ENCODE data around the gene PCDHGB6. TPM values are rescaled to one million over a fixed set of nuclear protein-coding genes. Genes with fewer than 3 reads are reported as not detected.
"Not testable (repeated sequence)": the region's sequence is repeated elsewhere in the genome, so short reads cannot be mapped to it uniquely, and the experiment has no call there.

Gene PCDHGB6
- total and polyA plus RNA-seq, 8 donors = 0.29 to 6.2 (median 2.3) TPM; not detected in 2

DNA sequence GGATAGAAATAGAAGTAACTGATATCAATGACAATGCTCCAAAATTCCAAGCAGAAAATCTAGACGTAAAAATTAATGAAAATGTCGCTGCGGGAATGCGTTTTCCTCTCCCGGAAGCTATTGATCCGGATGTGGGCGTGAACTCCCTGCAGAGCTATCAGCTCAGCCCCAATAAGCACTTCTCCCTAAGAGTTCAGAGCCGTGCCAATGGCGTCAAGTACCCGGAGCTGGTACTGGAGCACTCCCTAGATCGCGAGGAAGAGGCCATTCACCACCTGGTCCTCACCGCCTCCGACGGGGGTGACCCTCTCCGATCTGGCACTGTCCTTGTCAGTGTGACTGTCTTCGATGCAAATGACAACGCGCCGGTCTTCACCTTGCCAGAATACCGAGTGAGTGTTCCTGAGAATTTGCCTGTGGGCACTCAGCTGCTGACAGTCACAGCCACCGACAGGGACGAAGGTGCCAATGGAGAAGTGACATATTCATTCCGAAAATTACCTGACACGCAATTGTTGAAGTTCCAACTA, 5.8 kb downstream of the PCDHGB6 start:
- Histone ChIP-seq H3K27ac (no peak overlapping the region), H3K4me3 (peak overlapping the region; percentile 27 to 48 (median 39)), H3K36me3 (peaks cover 0 to 14% (median 8%) of the 10 kb centered on the region in 4 donors), H3K4me1 (peaks cover 0 to 25% (median 7%) of the 10 kb centered on the region in 4 donors), H3K9me3 (peaks cover 47 to 99% (median 89%) of the 10 kb centered on the region in 4 donors), H3K27me3 (peaks cover 0 to 81% (median 28%) of the 10 kb centered on the region in 3 donors)
- TF ChIP-seq POLR2AphosphoS5 (IDR thresholded peaks at IDR 0.05) (no peak), EP300 (IDR thresholded peaks at IDR 0.05) (no peak)
- intact Hi-C loops (cut with DNase I; ENCODE audit: low total_unique reads) = loop anchor here (10.0 kb wide), 1 partner anchor 111 kb away; no protein-coding TSS in a partner anchor
- DNase-seq = no peak
- WGBS, 5 donors = 8 to 19% (median 14%) methylated on average over 24 to 25 of the region's 25 CpGs

DNA sequence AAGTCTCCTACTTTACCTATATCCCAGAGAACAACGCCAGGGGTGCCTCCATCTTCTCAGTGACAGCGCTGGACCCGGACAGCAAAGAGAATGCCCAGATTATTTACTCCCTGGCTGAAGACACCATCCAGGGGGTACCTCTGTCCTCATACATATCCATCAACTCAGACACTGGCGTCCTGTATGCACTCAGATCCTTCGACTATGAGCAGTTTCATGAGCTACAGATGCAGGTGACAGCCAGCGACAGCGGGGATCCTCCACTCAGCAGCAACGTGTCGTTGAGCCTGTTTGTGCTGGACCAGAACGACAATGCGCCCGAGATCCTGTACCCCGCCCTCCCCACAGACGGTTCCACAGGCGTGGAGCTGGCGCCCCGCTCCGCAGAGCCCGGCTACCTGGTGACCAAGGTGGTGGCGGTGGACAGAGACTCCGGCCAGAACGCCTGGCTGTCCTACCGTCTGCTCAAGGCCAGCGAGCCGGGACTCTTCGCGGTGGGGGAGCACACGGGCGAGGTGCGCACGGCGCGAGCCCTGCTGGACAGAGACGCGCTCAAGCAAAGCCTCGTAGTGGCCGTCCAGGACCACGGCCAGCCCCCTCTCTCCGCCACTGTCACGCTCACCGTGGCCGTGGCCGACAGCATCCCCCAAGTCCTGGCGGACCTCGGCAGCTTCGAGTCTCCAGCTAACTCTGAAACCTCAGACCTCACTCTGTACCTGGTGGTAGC, 6.9 kb downstream of the PCDHGB6 start:
- H3K27me3 ChIP-seq = peaks cover 0 to 81% (median 27%) of the 10 kb centered on the region in 3 donors
- peaks cover 0 to 20% (median 8%) of the 10 kb centered on the region in 4 donors for H3K36me3 ChIP-seq
- H3K27ac ChIP-seq, DNase-seq, H3K4me3 ChIP-seq: not testable (repeated sequence)
- WGBS, 5 donors = 27 to 40% (median 29%) methylated on average over 6 to 46 of the region's 46 CpGs
- H3K4me1 ChIP-seq = peaks cover 0 to 25% (median 9%) of the 10 kb centered on the region in 4 donors
- intact Hi-C loops (cut with DNase I; ENCODE audit: low total_unique reads) = loop anchor here (10.0 kb wide), 1 partner anchor 110 kb away; no protein-coding TSS in a partner anchor
- H3K9me3 ChIP-seq = peaks cover 47 to 99% (median 89%) of the 10 kb centered on the region in 4 donors

DNA sequence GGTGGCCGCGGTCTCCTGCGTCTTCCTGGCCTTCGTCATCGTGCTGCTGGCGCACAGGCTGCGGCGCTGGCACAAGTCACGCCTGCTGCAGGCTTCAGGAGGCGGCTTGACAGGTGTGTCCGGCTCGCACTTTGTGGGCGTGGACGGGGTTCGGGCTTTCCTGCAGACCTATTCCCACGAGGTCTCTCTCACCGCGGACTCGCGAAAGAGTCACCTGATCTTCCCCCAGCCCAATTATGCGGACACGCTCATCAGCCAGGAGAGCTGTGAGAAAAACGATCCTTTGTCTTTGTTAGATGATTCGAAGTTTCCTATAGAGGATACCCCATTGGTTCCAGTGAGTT, 7.4 kb downstream of the PCDHGB6 start:
- peaks cover 0 to 20% (median 8%) of the 10 kb centered on the region in 4 donors for H3K36me3 ChIP-seq
- 20 to 27% (median 25%) methylated on average over 11 to 24 of the region's 24 CpGs for WGBS, 5 donors
- H3K9me3 ChIP-seq = peaks cover 48 to 99% (median 89%) of the 10 kb centered on the region in 4 donors
- peaks cover 0 to 81% (median 25%) of the 10 kb centered on the region in 3 donors for H3K27me3 ChIP-seq
- not testable (repeated sequence) for H3K4me3 ChIP-seq, H3K27ac ChIP-seq, DNase-seq
- peaks cover 0 to 25% (median 9%) of the 10 kb centered on the region in 4 donors for H3K4me1 ChIP-seq
- intact Hi-C loops (cut with DNase I; ENCODE audit: low total_unique reads) = loop anchor here (10.0 kb wide), 1 partner anchor 110 kb away; no protein-coding TSS in a partner anchor

DNA sequence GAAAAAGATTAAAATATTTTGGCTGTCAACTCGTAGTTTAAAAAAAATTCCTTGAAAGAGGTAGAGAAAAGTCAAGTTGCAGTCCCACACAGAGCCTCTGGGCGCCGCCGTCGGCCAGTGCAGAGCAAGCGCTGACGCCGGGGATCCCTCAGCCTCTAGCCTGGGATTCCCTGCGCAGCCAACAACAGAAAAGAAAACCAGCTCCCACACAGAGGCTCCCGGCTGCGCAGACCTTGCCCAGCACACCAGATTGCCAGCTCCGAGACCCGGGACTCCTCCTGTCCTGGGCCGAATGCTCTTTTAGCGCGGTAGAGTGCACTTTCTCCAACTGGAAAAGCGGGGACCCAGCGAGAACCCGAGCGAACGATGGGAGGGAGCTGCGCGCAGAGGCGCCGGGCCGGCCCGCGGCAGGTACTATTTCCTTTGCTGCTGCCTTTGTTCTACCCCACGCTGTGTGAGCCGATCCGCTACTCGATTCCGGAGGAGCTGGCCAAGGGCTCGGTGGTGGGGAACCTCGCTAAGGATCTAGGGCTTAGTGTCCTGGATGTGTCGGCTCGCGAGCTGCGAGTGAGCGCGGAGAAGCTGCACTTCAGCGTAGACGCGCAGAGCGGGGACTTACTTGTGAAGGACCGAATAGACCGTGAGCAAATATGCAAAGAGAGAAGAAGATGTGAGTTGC, 9.8 kb downstream of the PCDHGB6 start, which contains the start of gene PCDHGB7:
PCDHGB7 (plus strand) TSS at position 184 of the 679 bp plus-strand sequence; CDS start at position 367, 183 bp downstream.
- Histone ChIP-seq H3K27ac (peak within 1 kb of the TSS in 2 of 5 donors; percentile 17 to 49), H3K36me3 (peaks cover 0 to 18% (median 2%) of the 10 kb centered on the region in 4 donors), H3K4me1 (peaks cover 0 to 41% (median 9%) of the 10 kb centered on the region in 4 donors), H3K4me3 (peak within 1 kb of the TSS; percentile 31 to 49 (median 40)), H3K27me3 (peaks cover 0 to 85% (median 23%) of the 10 kb centered on the region in 3 donors), H3K9me3 (peaks cover 67 to 99% (median 94%) of the 10 kb centered on the region in 4 donors)
- WGBS, 5 donors = 7 to 15% (median 12%) methylated on average over 41 to 46 of the region's 47 CpGs
- intact Hi-C loops (cut with DNase I; ENCODE audit: low total_unique reads) = loop anchor here (10.0 kb wide), 1 partner anchor 107 kb away; no protein-coding TSS in a partner anchor
- DNase-seq = peak; percentile 63 to 83
- TF ChIP-seq, protein P1, sequence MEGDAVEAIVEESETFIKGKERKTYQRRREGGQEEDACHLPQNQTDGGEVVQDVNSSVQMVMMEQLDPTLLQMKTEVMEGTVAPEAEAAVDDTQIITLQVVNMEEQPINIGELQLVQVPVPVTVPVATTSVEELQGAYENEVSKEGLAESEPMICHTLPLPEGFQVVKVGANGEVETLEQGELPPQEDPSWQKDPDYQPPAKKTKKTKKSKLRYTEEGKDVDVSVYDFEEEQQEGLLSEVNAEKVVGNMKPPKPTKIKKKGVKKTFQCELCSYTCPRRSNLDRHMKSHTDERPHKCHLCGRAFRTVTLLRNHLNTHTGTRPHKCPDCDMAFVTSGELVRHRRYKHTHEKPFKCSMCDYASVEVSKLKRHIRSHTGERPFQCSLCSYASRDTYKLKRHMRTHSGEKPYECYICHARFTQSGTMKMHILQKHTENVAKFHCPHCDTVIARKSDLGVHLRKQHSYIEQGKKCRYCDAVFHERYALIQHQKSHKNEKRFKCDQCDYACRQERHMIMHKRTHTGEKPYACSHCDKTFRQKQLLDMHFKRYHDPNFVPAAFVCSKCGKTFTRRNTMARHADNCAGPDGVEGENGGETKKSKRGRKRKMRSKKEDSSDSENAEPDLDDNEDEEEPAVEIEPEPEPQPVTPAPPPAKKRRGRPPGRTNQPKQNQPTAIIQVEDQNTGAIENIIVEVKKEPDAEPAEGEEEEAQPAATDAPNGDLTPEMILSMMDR (IDR thresholded peaks at IDR 0.05) = peak in 5 of 7 experiments; percentile 8 to 52 (median 22)

DNA sequence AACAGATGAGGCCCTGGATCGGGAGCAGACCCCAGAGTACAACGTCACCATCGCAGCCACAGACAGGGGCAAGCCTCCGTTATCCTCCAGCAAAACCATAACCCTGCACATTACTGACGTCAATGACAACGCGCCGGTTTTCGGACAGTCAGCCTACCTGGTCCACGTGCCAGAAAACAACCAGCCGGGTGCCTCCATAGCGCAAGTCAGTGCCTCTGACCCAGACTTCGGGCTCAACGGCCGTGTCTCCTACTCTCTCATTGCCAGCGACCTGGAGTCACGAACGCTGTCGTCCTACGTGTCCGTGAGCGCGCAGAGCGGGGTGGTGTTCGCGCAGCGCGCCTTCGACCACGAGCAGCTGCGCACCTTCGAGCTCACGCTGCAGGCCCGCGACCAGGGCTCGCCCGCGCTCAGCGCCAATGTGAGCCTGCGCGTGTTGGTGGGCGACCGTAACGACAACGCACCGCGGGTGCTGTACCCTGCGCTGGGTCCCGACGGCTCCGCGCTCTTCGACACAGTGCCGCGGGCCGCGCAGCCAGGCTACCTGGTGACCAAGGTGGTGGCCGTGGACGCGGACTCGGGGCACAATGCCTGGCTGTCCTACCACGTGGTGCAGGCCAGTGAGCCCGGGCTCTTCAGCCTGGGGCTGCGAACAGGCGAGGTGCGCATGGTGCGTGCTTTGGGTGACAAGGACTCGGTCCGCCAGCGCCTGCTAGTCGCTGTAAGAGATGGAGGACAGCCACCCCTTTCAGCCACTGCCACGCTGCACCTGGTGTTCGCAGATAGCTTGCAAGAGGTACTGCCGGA, 11.5 kb downstream of the PCDHGB6 start:
- no peak for TF ChIP-seq EP300 (IDR thresholded peaks at IDR 0.05)
- TF ChIP-seq POLR2AphosphoS5 (IDR thresholded peaks at IDR 0.05) = no peak
- TF ChIP-seq POLR2A (IDR thresholded peaks at IDR 0.05) = no peak
- H3K36me3 ChIP-seq = peaks cover 0 to 20% (median 0%) of the 10 kb centered on the region in 4 donors
- H3K4me1 ChIP-seq = peaks cover 0 to 34% (median 9%) of the 10 kb centered on the region in 4 donors
- H3K4me3 ChIP-seq = no peak overlapping the region
- DNase-seq = no peak
- peaks cover 65 to 99% (median 94%) of the 10 kb centered on the region in 4 donors for H3K9me3 ChIP-seq
- H3K27ac ChIP-seq = no peak overlapping the region
- 25 to 33% (median 28%) methylated on average over 54 to 74 of the region's 74 CpGs for WGBS, 5 donors
- H3K27me3 ChIP-seq = peaks cover 0 to 77% (median 24%) of the 10 kb centered on the region in 3 donors
- intact Hi-C loops (cut with DNase I; ENCODE audit: low total_unique reads) = loop anchor here (10.0 kb wide), 1 partner anchor 106 kb away; no protein-coding TSS in a partner anchor
